Sigmoid colon (tissue), 7 donors: ENCODE measurements around the gene SSBP3. TPM values are rescaled to one million over a fixed set of nuclear protein-coding genes. Genes with fewer than 3 reads are reported as not detected.
A peak's percentile ranks its signal among the peaks of the same experiment; 100 is the strongest.

ENCODE experiments used
- DNase-seq: peaks from one replicate; pipeline ENCODE4 v3.0.0-alpha.2; 2019
- H3K27ac ChIP-seq, 4 donors: fragments of 200-600 bp; sonication (generic); one replicate each; pipeline ENCODE4 v1.5.1; 2016 to 2019; ENCODE audit warnings: mild to moderate bottlenecking in 1 of 4
- H3K27me3 ChIP-seq, 3 donors: fragments of 200-600 bp; sonication (generic); one replicate each; pipeline ENCODE4 v1.5.1; 2019; ENCODE audit warnings: mild to moderate bottlenecking in 1 of 3
- H3K36me3 ChIP-seq, 4 donors: fragments of 200-600 bp; sonication (generic); one replicate each; pipeline ENCODE4 v1.5.1; 2016 to 2019
- H3K4me1 ChIP-seq, 4 donors: fragments of 200-600 bp; sonication (generic); one replicate each; pipeline ENCODE4 v1.5.1; 2017 to 2019
- H3K4me3 ChIP-seq, 4 donors: fragments of 200-600 bp; sonication (generic); one replicate each; pipeline ENCODE4 v1.5.1; 2017 to 2019; ENCODE audit warnings: mild to moderate bottlenecking in 2 of 4, moderate library complexity in 1 of 4
- H3K9me3 ChIP-seq, 4 donors: fragments of 200-600 bp in 3 of 4; sonication (generic) in 3 of 4; one replicate each; pipeline versions ENCODE4 v1.5.1 to v1.6.1; 2013 to 2019
- EP300 ChIP-seq, 4 donors: sonication (generic); formaldehyde crosslinking; IDR thresholded peaks; one replicate each; pipeline ENCODE4 v1.6.1; 2017; ENCODE audit warnings: antibody characterized with exemption in 4 of 4
- POLR2A ChIP-seq, 2 donors: fragments of 450-650 bp; IDR thresholded peaks; one replicate each; pipeline ENCODE4 v1.6.1; 2016; ENCODE audit warnings: antibody characterized with exemption in 2 of 2, mild to moderate bottlenecking in 2 of 2, moderate library complexity in 2 of 2
- POLR2AphosphoS5 ChIP-seq, 4 donors: sonication (generic); formaldehyde crosslinking; IDR thresholded peaks; one replicate each; pipeline ENCODE4 v1.6.1; 2017; ENCODE audit warnings: antibody characterized with exemption in 4 of 4
- WGBS, 2 donors: extraction: QIAGEN DNeasy Blood & Tissue Kit; methylation state at CpG; one replicate each; pipeline ENCODE4 v1.1.7; 2013; 5-methylcytosine and 5-hydroxymethylcytosine counted together
- intact Hi-C: fragments of 100-400 bp; cut with DNase I; formaldehyde crosslinking; loops from one replicate; pipeline ENCODE4 v1.15.1; 2023
- polyA plus RNA-seq, 3 donors: library from polyadenylated mRNA; stranded (reverse); fragments of 200-250 nt; gene quantifications; one replicate each; pipeline ENCODE4 v1.2.3, GENCODE V29; 2013
- total RNA-seq, 4 donors: library from RNA; depleted of rRNA; stranded (reverse); fragments of >200 nt; gene quantifications; one replicate each; pipeline ENCODE4 v1.1.0, GENCODE V29; 2016
- TF ChIP-seq, protein P1 (sequence below), 4 experiments: fragments of 450-650 bp in 3 of 4; fragments of 200-600 bp in 1 of 4; IDR thresholded peaks; one replicate each; pipeline ENCODE4 v1.5.1; 2016 to 2019; ENCODE audit warnings: antibody characterized with exemption in 4 of 4, mild to moderate bottlenecking in 3 of 4, moderate library complexity in 2 of 4
- donor health status: healthy with polysubstance abuse.
- donor health status: Bipolar disorder and iron deficiency.
- donor health status: healthy.

Gene SSBP3
- total and polyA plus RNA-seq, 7 donors, result 27.4 to 62.5 (median 38.5) TPM

DNA sequence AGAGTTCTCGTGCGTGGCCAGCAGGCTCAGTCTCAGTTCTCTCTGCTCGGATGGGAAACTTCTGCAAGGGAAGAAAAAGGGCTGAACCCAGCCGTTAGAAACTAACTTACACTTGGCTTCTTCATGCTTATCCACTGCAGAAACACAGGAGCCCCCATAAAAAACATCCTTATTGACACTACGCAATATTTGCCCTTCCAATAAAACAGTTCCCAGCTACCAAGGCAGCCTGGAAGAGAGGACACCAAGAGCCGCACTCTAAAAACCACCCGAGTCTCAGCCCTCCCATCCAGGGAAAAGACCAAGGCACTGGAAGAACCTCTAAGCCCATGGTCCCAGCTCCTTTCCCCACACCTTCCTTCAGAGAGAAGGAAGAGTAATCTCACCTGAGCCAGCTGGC lies 61.1 kb downstream of the SSBP3 start:
- Histone ChIP-seq H3K27me3 (no peaks in the 10 kb centered on the region), H3K4me3 (no peak overlapping the region), H3K36me3 (no peaks in the 10 kb centered on the region), H3K9me3 (no peaks in the 10 kb centered on the region), H3K4me1 (peaks cover 0 to 43% (median 37%) of the 10 kb centered on the region in 4 donors), H3K27ac (no peak overlapping the region)
- intact Hi-C loops, result no loop called here
- TF ChIP-seq, protein P1, sequence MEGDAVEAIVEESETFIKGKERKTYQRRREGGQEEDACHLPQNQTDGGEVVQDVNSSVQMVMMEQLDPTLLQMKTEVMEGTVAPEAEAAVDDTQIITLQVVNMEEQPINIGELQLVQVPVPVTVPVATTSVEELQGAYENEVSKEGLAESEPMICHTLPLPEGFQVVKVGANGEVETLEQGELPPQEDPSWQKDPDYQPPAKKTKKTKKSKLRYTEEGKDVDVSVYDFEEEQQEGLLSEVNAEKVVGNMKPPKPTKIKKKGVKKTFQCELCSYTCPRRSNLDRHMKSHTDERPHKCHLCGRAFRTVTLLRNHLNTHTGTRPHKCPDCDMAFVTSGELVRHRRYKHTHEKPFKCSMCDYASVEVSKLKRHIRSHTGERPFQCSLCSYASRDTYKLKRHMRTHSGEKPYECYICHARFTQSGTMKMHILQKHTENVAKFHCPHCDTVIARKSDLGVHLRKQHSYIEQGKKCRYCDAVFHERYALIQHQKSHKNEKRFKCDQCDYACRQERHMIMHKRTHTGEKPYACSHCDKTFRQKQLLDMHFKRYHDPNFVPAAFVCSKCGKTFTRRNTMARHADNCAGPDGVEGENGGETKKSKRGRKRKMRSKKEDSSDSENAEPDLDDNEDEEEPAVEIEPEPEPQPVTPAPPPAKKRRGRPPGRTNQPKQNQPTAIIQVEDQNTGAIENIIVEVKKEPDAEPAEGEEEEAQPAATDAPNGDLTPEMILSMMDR (IDR thresholded peaks at IDR 0.05), result no peak
- TF ChIP-seq EP300 (IDR thresholded peaks at IDR 0.05) (no peak), POLR2A (IDR thresholded peaks at IDR 0.05) (no peak), POLR2AphosphoS5 (IDR thresholded peaks at IDR 0.05) (no peak)
- no peak for DNase-seq
- WGBS, 2 donors, result 37 to 67% methylated on average over 7 of the region's 7 CpGs

DNA sequence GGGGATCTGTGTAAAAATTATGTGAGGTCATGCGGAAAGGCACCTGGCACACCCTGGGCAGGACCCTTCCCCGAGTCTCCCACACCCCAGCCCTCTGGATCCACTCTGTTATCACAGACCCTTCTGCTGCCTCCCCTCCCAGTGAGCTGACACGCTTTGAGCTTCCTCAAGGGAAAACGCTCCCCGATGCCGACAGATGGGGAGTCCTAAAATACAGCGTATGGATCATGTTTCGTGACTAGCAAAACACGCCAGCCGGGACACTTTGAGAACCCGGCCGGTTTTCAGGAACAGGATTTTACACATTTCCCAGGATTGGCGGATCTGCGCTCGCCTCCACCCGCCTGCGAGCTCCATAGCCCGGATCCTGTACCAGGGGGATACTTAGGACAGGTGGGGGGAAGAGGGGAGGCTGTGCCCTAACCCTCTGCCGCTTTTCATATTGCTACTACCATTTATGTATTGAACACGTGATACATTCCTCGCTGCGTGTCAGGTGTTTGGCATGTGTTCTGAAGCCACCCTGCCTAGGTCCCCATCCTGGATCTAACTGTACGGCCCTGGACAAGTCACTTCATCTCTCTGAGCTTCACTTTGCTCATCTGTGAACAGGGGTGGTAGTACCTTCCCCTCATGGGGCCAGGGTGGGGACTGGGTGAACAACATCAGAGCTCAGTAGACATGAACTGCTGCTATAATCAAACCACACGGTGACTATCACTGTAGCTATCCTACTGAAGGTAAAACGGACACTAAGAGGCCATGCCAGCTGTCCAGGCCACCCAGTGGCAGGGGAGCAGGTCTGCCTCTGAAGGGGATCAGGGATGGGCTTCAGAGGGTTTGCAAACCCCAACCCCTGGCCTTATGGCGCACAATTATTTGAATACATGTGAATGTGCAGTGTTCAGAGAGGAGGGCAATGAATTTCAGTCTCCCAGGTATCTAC lies 63.2 kb downstream of the SSBP3 start:
- H3K36me3 ChIP-seq, result no peaks in the 10 kb centered on the region
- H3K27ac ChIP-seq, result peak overlapping the region in 2 of 4 donors; percentile 15 to 27
- no peaks in the 10 kb centered on the region for H3K27me3 ChIP-seq
- H3K4me1 ChIP-seq, result peaks cover 0 to 49% (median 36%) of the 10 kb centered on the region in 4 donors
- TF ChIP-seq POLR2AphosphoS5 (IDR thresholded peaks at IDR 0.05) (no peak), EP300 (IDR thresholded peaks at IDR 0.05) (no peak), POLR2A (IDR thresholded peaks at IDR 0.05) (no peak)
- TF ChIP-seq, protein P1 (IDR thresholded peaks at IDR 0.05), result no peak
- WGBS, 2 donors, result 87% methylated on average over 26 of the region's 26 CpGs
- DNase-seq, result no peak
- no peaks in the 10 kb centered on the region for H3K9me3 ChIP-seq
- H3K4me3 ChIP-seq, result no peak overlapping the region
- intact Hi-C loops, result no loop called here

DNA sequence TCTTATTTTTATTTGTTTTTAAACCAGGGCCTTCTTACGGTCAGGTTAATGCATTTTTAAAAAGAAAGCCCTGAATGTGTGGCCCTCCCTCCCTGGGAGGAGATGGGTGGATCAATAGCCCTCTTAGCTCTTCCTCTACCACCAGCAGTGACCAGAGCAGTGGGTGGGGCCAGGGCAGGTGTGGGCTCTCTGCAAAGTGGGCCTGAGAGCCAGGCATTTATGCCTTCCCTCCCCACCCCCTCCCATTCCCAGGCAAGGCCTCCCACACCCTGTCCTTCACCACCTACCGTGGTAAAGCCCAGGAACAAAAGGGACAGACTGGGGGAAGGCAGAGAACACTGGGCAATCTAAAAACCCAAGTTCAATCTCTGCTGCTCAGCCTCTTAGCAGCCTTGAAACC lies 63.9 kb downstream of the SSBP3 start:
- Histone ChIP-seq H3K27me3 (no peaks in the 10 kb centered on the region), H3K27ac (peak overlapping the region in 2 of 4 donors; percentile 15 to 27), H3K4me3 (no peak overlapping the region), H3K9me3 (no peaks in the 10 kb centered on the region), H3K4me1 (peaks cover 0 to 50% (median 39%) of the 10 kb centered on the region in 4 donors), H3K36me3 (no peaks in the 10 kb centered on the region)
- WGBS, 2 donors, result 17 to 67% methylated on average over 2 of the region's 2 CpGs
- DNase-seq, result no peak
- intact Hi-C loops, result no loop called here
- TF ChIP-seq POLR2AphosphoS5 (IDR thresholded peaks at IDR 0.05), result no peak
- no peak for TF ChIP-seq EP300 (IDR thresholded peaks at IDR 0.05)
- TF ChIP-seq, protein P1 (IDR thresholded peaks at IDR 0.05), result no peak
- no peak for TF ChIP-seq POLR2A (IDR thresholded peaks at IDR 0.05)

DNA sequence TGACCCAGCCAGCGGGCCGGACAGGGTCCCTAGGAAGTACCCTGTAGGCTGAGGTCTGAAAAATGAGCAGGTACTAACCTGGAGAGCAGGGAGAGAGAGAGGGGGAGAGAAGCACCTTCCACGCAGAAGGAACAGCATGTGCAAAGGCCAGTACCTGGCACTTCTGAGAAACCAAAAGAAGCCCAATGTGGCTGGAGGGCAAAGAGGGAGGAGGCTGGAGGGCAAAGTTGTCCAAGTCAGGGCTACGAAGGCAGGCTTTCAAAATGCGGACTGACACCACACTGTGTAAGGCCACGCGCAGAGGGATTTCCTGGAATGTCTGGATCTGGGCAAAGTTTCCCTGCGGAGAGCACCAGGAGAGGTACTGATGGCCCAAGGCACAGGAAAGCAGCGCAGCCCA lies 64.4 kb downstream of the SSBP3 start:
- TF ChIP-seq POLR2AphosphoS5 (IDR thresholded peaks at IDR 0.05) (no peak), EP300 (IDR thresholded peaks at IDR 0.05) (no peak), POLR2A (IDR thresholded peaks at IDR 0.05) (no peak)
- TF ChIP-seq, protein P1 (IDR thresholded peaks at IDR 0.05), result no peak
- Histone ChIP-seq H3K4me3 (no peak overlapping the region), H3K27me3 (no peaks in the 10 kb centered on the region), H3K4me1 (peaks cover 0 to 55% (median 41%) of the 10 kb centered on the region in 4 donors), H3K9me3 (no peaks in the 10 kb centered on the region), H3K27ac (no peak overlapping the region), H3K36me3 (no peaks in the 10 kb centered on the region)
- intact Hi-C loops, result no loop called here
- no peak for DNase-seq
- WGBS, 2 donors, result 95% methylated on average over 9 of the region's 9 CpGs
